ENCODE measurements around the gene INO80E. TPM values are rescaled to one million over a fixed set of nuclear protein-coding genes. Genes with fewer than 3 reads are reported as not detected.
A peak's percentile ranks its signal among the peaks of the same experiment; 100 is the strongest.

The INO80E gene
- total RNA-seq, 1 donor from 2014 or later: 22.6 TPM

DNA sequence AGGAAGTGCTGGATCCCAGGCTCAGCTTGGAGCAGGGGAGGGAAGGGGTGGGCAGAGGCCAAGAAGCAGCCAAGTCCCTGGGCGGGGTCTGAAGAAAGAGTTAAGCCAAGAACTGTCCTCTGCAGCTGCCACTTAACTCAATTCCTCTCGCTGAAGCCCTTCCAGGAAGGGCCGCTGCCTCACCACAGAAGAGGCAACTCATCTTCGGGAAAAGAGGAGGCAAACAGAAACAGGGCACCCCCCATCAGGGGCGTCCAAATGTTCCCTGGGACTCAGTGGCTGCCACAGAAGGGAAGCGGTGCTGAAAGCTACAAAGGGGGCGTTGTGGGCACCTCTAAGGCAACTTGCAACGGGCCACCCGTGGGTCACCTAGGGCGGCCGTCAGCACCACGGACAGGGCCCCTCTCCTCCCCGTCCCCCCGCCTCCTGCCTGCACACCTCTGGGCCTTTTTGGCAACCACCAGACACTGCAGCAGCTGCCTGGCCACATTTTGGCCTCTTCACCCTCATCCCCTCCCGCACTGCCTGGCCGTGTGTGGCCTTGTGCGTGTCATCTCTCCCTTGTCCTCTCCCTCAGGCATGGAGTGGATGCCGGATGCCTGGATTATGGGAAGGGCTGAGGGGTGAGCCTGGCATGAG lies 32.5 kb downstream of the INO80E start:
- no peaks in the 10 kb centered on the region for H3K36me3 ChIP-seq (ENCODE audit: control insufficient read depth, insufficient read depth, low read length)
- FAIRE-seq: no peak

DNA sequence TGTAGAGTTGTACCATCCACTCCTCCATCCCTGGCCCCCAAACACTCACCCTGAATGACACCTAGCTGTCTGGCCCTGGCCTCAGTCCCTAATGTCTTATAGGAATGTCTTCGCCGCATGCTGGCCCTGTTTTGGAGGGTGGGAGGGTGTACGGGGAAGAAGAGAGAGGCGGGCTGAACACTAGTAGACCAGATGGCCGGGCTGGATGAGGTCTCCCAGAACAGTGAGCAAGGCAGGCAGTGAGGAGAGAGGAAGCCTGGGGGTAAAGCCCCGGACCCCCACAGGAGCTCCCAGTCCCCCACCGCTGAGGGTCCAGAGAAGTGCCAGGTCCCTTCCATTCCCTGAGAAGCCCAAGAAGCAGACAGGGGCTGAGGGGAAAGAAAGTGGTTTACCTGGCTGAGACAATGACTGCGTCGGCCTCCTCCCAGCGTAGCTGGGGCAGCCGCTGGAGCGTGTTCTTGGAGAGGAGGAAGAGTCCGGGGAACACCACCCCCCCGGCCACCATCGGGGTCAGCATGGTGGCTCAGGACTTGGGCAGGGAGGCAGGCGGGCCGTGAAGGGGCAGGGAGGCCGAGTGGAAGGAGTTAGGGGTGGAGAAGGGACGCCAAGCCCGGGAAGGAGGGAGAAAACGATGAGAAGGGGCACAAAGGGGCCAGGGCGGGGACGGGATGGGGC lies 34.1 kb downstream of the INO80E start:
- DNase-seq (ENCODE audit: low read depth) (no peak), FAIRE-seq (no peak)
- TF ChIP-seq, protein P1, sequence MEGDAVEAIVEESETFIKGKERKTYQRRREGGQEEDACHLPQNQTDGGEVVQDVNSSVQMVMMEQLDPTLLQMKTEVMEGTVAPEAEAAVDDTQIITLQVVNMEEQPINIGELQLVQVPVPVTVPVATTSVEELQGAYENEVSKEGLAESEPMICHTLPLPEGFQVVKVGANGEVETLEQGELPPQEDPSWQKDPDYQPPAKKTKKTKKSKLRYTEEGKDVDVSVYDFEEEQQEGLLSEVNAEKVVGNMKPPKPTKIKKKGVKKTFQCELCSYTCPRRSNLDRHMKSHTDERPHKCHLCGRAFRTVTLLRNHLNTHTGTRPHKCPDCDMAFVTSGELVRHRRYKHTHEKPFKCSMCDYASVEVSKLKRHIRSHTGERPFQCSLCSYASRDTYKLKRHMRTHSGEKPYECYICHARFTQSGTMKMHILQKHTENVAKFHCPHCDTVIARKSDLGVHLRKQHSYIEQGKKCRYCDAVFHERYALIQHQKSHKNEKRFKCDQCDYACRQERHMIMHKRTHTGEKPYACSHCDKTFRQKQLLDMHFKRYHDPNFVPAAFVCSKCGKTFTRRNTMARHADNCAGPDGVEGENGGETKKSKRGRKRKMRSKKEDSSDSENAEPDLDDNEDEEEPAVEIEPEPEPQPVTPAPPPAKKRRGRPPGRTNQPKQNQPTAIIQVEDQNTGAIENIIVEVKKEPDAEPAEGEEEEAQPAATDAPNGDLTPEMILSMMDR (IDR thresholded peaks at IDR 0.05; ENCODE audit: insufficient read depth, low read length, severe bottlenecking): no peak
- Histone ChIP-seq H3K4me3 (ENCODE audit: low read depth, low read length) (no peak overlapping the region), H3K27me3 (ENCODE audit: control insufficient read depth, insufficient read depth, low read length) (peaks cover 33% of the 10 kb centered on the region), H3K36me3 (ENCODE audit: control insufficient read depth, insufficient read depth, low read length) (no peaks in the 10 kb centered on the region)

More for the DNA sequence above, 32.5 kb downstream of the INO80E start:
- Histone ChIP-seq H3K27me3 (ENCODE audit: control insufficient read depth, insufficient read depth, low read length) (peaks cover 33% of the 10 kb centered on the region), H3K4me3 (ENCODE audit: low read depth, low read length) (no peak overlapping the region)
- no peak for DNase-seq (ENCODE audit: low read depth)
- TF ChIP-seq, protein P1 (IDR thresholded peaks at IDR 0.05; ENCODE audit: insufficient read depth, low read length, severe bottlenecking): no peak

DNA sequence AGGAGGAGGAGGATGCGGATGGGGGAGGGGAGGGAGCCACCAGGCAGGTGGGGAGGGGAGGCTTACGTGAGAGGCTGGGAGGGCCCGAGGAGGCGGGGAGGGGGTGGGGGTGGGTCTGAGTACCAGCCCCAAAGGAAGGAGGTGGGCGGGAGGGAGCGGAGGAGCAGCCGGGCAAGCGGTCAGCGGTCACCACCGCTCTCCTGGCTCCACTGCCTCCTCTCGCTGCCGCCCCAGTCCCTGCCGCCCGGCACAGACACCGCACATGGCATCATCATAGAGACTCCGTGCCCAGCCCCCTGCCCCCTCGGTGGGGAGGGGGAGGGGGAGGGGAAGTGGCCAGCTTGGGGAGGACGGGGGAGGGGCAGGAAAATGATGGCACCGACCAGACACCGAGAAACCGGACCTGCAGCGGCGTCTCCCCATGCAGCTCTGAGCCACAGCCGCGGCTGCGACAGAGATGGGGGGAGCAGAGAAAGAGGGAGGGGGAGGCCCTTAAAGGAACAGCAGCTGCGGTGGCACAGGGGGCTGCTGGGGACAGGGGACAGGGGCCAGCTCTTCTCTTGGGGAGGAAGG lies 34.9 kb downstream of the INO80E start, which contains the start of gene TLCD3B:
TLCD3B (minus strand) TSS at position 431 of the 573 bp plus-strand sequence. CDS start 744 bp downstream, outside the sequence.
- DNase-seq (ENCODE audit: low read depth) (no peak), FAIRE-seq (no peak)
- Histone ChIP-seq H3K27me3 (ENCODE audit: control insufficient read depth, insufficient read depth, low read length) (peaks cover 35% of the 10 kb centered on the region), H3K4me3 (ENCODE audit: low read depth, low read length) (no peak within 1 kb of the TSS), H3K36me3 (ENCODE audit: control insufficient read depth, insufficient read depth, low read length) (no peaks in the 10 kb centered on the region)
- TF ChIP-seq, protein P1 (IDR thresholded peaks at IDR 0.05; ENCODE audit: insufficient read depth, low read length, severe bottlenecking): no peak

DNA sequence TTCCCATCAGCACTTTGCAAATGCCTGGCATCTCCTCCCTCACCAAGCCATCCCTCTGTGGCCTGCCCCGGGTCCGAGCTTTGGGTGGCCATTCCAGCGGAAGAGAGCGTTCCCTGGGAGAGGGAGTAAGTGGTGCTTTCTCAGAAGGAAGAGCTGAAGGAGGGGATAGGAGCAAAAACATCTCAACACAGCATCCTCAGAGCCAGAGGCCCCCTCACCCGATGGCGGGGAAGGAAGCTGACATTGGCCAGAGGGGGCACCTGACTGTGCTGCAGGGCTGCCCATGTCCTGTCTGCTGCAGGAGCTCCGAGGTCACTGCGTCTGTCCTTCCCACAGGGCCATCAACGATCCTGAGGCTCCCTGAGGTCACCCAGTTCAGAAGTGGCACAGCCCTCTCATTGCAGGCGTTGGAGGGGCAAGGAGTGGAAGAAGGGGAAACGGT lies 35.5 kb downstream of the INO80E start:
- TF ChIP-seq, protein P1 (IDR thresholded peaks at IDR 0.05; ENCODE audit: insufficient read depth, low read length, severe bottlenecking): no peak
- no peak for FAIRE-seq

DNA sequence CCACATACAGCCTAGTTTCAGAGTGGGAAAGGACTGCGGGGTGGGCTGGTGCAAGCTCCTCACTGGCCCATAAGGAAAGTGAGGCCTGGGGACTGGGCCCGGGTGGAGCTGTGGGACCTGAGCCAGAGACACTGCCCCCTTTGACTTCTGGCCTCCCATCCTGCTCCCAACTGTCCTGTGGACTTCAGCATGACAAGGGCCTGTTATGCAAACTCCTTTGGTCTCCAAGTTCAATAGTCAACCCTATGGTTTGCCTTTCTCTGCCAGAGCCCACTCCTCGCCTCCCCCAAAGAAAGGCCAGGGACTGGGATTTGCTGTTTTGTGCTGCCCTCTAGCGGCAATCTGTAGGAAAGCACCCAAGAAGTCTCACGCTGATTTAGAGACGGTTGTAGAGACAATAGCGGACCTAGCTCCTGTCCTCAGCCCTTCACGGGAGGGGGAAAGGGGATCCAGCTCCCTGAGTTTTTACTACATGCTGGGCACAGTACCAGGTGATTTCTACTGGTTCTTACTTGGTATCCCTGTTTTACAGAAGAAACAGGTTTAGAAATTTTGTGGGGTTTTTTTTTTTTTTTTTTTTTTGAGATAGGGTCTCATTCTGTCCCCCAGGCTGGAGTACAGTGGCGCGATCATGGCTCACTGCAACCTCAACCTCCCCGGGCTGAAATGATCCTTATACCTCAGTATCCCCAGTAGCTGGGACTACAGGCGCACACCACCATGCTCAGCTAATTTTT lies 36.2 kb downstream of the INO80E start:
- no peak overlapping the region for H3K4me3 ChIP-seq (ENCODE audit: low read depth, low read length)
- DNase-seq (ENCODE audit: low read depth) (peak; percentile 48), FAIRE-seq (no peak)
- peaks cover 35% of the 10 kb centered on the region for H3K27me3 ChIP-seq (ENCODE audit: control insufficient read depth, insufficient read depth, low read length)
- TF ChIP-seq, protein P1 (IDR thresholded peaks at IDR 0.05; ENCODE audit: insufficient read depth, low read length, severe bottlenecking): peak; percentile 77
- H3K36me3 ChIP-seq (ENCODE audit: control insufficient read depth, insufficient read depth, low read length): no peaks in the 10 kb centered on the region

More for the DNA sequence above, 35.5 kb downstream of the INO80E start:
- Histone ChIP-seq H3K36me3 (ENCODE audit: control insufficient read depth, insufficient read depth, low read length) (no peaks in the 10 kb centered on the region), H3K4me3 (ENCODE audit: low read depth, low read length) (no peak overlapping the region), H3K27me3 (ENCODE audit: control insufficient read depth, insufficient read depth, low read length) (peaks cover 35% of the 10 kb centered on the region)
- DNase-seq (ENCODE audit: low read depth): no peak
